Psoas muscle (tissue), 8 donors: Measurements from ENCODE around the gene ZKSCAN3. TPM values are rescaled to one million over a fixed set of nuclear protein-coding genes. Genes with fewer than 3 reads are reported as not detected.
A peak's percentile ranks its signal among the peaks of the same experiment; 100 is the strongest.
"Not testable (repeated sequence)": the region's sequence is repeated elsewhere in the genome, so short reads cannot be mapped to it uniquely, and the experiment has no call there.

ENCODE experiments used
- ATAC-seq, 4 donors: fragments of 200-7000 bp; cut with Tn5 transposase; one replicate each; pipeline ENCODE4 v1.9.1; 2020; ENCODE audit warnings: moderate library complexity in 3 of 4, mild to moderate bottlenecking in 2 of 4
- DNase-seq, 2 donors: peaks; one replicate each; pipeline ENCODE4 v3.0.0-alpha.2; 2020
- H3K27ac ChIP-seq: fragments of 200-600 bp; one replicate; pipeline ENCODE4 v1.8.0; 2022
- H3K27me3 ChIP-seq, 3 donors: fragments of 200-600 bp in 1 of 3; one replicate each; pipeline versions ENCODE4 v1.6.1 to v1.8.0; 2013 to 2022; ENCODE audit warnings: low read length in 2 of 3, mild to moderate bottlenecking in 2 of 3, moderate library complexity in 1 of 3; ENCODE audit not compliant: insufficient read depth in 3 of 3
- H3K36me3 ChIP-seq, 2 donors: fragments of 200-600 bp in 1 of 2; one replicate each; pipeline versions ENCODE4 v1.6.1 to v1.8.0; 2013 to 2022; ENCODE audit warnings: low read depth in 1 of 2, mild to moderate bottlenecking in 1 of 2, moderate library complexity in 1 of 2; ENCODE audit not compliant: insufficient read depth in 1 of 2
- H3K4me1 ChIP-seq: fragments of 200-600 bp; one replicate; pipeline ENCODE4 v1.8.0; 2022
- H3K4me3 ChIP-seq: fragments of 200-600 bp; one replicate; pipeline ENCODE4 v1.8.0; 2022; ENCODE audit warnings: mild to moderate bottlenecking
- H3K9me3 ChIP-seq: fragments of 200-600 bp; one replicate; pipeline ENCODE4 v1.8.0; 2022
- CTCF ChIP-seq: fragments of 200-600 bp; IDR thresholded peaks from one replicate; pipeline ENCODE4 v1.8.0; 2022; ENCODE audit warnings: antibody characterized with exemption
- WGBS, 3 donors: extraction: QIAGEN DNeasy Blood & Tissue Kit; methylation state at CpG; one replicate each; pipeline versions ENCODE4 v1.1.6 to v1.1.7; 2013; 5-methylcytosine and 5-hydroxymethylcytosine counted together
- intact Hi-C, 2 donors: fragments of 100-400 bp; cut with DNase I; formaldehyde crosslinking; loops; one replicate each; pipeline versions ENCODE4 v1.11.0 to v1.14.2; 2022
- long read RNA-seq, 2 donors: library from polyadenylated mRNA; unstranded; transcript quantifications; one replicate each; pipeline ENCODE4 v2.0.0, GENCODE V29; 2021
- polyA plus RNA-seq, 3 donors: library from polyadenylated mRNA; stranded (reverse); fragments of 200-250 nt; gene quantifications; one replicate each; pipeline ENCODE4 v1.2.3, GENCODE V29; 2013
- total RNA-seq, 4 donors: library from RNA; stranded (reverse); fragmentation: NEBNext Ultra II Directional in 2 of 4; extraction: Animal tissue kit (Norgen Biotek cat#: 25700) in 2 of 4; gene quantifications; one replicate each; pipeline versions ENCODE4 v1.2.1 to v1.2.4, GENCODE V29; 2021 to 2023
- donor health status: healthy with polysubstance abuse.
- donor health status: DM: no; HTN: no; CAD: no; lungs with moderate emphysema.
- donor health status: Bipolar disorder and iron deficiency.
- donor health status: healthy.
- donor health status: DM: yes; HTN: yes; CAD: no.
- donor health status: DM: no; HTN: no; CAD: no.
- donor health status: DM: no; HTN: no; CAD: no.
- donor health status: DM: yes; HTN: yes; CAD: no.

ZKSCAN3 gene
- total RNA-seq (1 to 10 TPM; 1.5 to 4.6 (median 2.9) TPM), polyA plus RNA-seq (1 to 10 TPM; 1.3 to 2.9 (median 1.5) TPM)
- long read RNA-seq, donor 1: 0 reads
- long read RNA-seq, donor 2, partial matches to known transcripts: 0 of 2 reads
- long read RNA-seq, donor 2, other reads (novel, unspliced or antisense): 2 of 2 reads

DNA sequence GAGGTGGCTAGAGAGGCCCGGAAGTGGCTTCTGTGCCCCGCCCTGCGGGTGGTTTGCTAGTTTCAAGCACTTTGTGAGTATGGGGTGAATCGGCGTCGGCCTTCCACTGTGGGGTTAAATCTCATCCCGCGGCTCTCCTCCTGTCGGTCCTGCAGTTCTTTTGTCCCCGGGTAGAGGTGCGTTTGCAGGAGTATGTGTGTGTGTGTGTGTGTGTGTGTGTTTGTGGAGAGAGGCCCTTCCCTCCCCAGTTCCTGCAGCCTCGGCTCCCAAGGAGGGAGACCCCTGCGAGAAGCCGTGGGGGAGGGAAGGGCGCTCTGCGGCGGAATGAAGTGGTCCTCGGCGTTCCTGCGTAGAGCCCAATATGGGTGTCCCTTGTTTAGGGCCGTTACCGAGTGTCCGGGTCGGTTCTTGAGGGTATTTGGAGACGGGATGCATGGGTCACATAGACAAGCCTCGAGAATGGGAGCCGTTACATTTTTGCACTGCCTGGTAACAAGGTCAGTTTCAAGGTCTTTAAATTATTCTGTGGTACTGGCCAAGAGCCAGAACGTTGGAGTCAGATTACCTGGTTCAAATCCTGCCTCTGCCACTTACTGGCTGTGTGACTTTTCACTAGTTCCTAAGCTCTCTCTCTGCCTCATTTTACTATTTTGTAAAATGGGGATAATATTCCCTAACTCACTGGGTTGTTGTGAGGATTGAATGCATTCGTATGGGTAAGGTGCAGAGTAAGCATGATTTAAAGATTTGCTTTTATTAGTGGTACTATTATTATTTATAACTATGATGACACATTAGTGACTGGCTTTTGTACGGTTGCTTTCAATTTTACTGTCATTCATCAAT lies at the start of gene ZKSCAN3:
Gene ZKSCAN3, plus strand, starts transcription at position 56 of the 846 bp plus-strand sequence. CDS start 9,640 bp downstream, outside the sequence.
- WGBS, 3 donors: 1 to 2% (median 1%) methylated on average over 30 of the region's 30 CpGs
- DNase-seq: peak; percentile 77 to 88
- peak within 1 kb of the TSS; percentile 81 for H3K4me3 ChIP-seq
- no peaks in the 10 kb centered on the region for H3K9me3 ChIP-seq
- peaks cover 29% of the 10 kb centered on the region for H3K4me1 ChIP-seq
- peaks cover 0 to 3% (median 0%) of the 10 kb centered on the region in 3 donors for H3K27me3 ChIP-seq
- peak; percentile 82 to 98 (median 91) for ATAC-seq
- intact Hi-C loops: loop anchor here in 1 of 2 donors (5.0 to 10.0 kb wide), 3 partner anchors 88 to 455 kb away; partner anchors contain the start of gene ZSCAN9
- peak within 1 kb of the TSS; percentile 92 for H3K27ac ChIP-seq
- no peak for TF ChIP-seq CTCF
- no peaks in the 10 kb centered on the region for H3K36me3 ChIP-seq

- peaks cover 5% of the 10 kb centered on the region for H3K9me3 ChIP-seq
- WGBS, 3 donors: 93 to 97% (median 94%) methylated on average over 3 of the region's 3 CpGs
- ATAC-seq (no peak), DNase-seq (no peak)
- no peaks in the 10 kb centered on the region for H3K27me3 ChIP-seq
- H3K36me3 ChIP-seq: peaks cover 3 to 25% of the 10 kb centered on the region in 2 donors
- no peak overlapping the region for H3K4me3 ChIP-seq
- no peak overlapping the region for H3K27ac ChIP-seq
- no peaks in the 10 kb centered on the region for H3K4me1 ChIP-seq
- intact Hi-C loops: no loop called here
- TF ChIP-seq CTCF: no peak
Measured at GRCh38 chr6:28303570-28303969, 46.2 kb upstream of the ZKSCAN3 start.

DNA sequence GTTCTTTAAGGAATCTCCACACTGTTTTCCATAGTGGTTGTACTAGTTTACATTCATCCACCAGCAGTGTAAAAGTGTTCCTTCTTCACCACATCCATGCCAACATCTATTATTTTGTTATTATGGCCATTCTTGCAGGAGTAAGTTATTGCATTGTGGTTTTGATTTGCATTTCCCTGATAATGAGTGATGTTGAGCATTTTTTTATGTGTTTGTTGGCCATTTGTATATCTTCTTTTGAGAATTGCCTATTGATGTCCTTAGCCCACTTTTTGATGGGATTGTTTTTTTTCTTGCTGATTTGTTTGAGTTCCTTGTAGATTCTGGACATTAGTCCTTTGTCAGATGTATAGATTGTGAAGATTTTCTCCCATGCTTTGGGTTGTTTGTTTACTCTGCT lies 43.4 kb upstream of the ZKSCAN3 start:
- H3K27me3 ChIP-seq, intact Hi-C loops, H3K4me1 ChIP-seq, H3K9me3 ChIP-seq, DNase-seq, H3K36me3 ChIP-seq, H3K27ac ChIP-seq, H3K4me3 ChIP-seq, ATAC-seq: not testable (repeated sequence)

DNA sequence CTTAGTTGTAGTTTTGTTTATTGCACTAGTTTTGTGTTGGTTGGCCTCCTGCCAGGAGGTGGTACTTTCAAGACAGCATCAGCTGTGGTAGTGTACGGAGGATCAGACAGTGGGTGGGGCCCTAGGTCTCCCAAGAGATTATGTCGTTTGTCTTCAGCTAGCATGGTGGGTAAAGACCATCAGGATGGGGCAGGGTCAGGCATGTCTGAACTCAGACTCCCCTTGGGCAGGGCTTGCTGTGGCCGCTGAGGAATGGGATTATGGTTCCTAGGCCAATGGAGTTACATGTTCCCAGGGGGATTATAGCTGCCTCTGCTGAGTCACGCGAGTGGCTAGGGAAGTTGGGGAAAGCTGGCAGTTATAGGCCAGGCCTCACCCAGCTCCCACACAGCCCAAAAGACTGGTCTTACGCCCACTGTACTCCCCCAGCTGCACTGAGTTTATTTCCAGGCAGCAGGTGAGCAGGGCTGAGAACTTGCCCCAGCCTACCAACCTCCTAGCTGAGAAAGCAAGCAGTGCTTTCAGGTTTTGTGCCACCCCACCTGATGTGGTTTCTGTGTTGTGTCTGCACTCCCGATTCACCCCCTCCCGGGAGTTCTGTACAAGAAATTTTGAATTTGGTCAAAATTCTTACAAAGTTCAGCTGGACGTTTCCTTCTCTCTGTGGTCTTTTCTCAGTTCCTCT lies 38.5 kb upstream of the ZKSCAN3 start:
- Histone ChIP-seq H3K27me3 (no peaks in the 10 kb centered on the region), H3K4me3 (no peak overlapping the region), H3K27ac (no peak overlapping the region), H3K9me3 (peaks cover under 1% of the 10 kb centered on the region), H3K36me3 (no peaks in the 10 kb centered on the region), H3K4me1 (no peaks in the 10 kb centered on the region)
- no peak for ATAC-seq
- WGBS, 3 donors: 78 to 81% (median 78%) methylated on average over 9 of the region's 9 CpGs
- TF ChIP-seq CTCF: no peak
- intact Hi-C loops: no loop called here
- DNase-seq: no peak

DNA sequence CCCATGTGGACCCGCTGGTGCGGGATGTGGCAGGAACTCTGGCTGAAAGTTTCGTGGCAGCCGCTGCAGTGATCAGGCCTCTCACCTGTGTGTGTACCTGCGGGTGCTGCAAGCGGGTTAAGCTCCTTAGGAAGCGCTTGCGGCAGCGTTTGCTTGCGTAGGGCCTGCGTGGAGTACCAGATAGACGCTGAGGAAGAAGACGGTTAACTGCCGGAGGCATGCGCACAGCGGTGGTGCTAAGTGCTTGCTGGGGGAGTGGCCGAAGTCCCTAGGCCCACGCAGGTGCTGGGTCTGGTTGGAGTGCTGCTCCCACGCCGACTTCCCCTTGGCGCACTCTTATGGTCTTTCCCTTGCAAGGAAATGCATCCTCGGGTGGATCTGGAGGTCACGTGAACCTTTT lies 36.8 kb upstream of the ZKSCAN3 start:
- no peak overlapping the region for H3K27ac ChIP-seq
- H3K4me1 ChIP-seq: no peaks in the 10 kb centered on the region
- DNase-seq: no peak
- ATAC-seq: no peak
- 84 to 90% (median 89%) methylated on average over 23 of the region's 23 CpGs for whole genome bisulfite sequencing, 3 donors
- H3K27me3 ChIP-seq: no peaks in the 10 kb centered on the region
- H3K4me3 ChIP-seq: no peak overlapping the region
- TF ChIP-seq CTCF: no peak
- intact Hi-C loops: no loop called here
- H3K36me3 ChIP-seq: no peaks in the 10 kb centered on the region
- no peaks in the 10 kb centered on the region for H3K9me3 ChIP-seq
